ENCODE results near the gene HRH4.

Gene HRH4

DNA sequence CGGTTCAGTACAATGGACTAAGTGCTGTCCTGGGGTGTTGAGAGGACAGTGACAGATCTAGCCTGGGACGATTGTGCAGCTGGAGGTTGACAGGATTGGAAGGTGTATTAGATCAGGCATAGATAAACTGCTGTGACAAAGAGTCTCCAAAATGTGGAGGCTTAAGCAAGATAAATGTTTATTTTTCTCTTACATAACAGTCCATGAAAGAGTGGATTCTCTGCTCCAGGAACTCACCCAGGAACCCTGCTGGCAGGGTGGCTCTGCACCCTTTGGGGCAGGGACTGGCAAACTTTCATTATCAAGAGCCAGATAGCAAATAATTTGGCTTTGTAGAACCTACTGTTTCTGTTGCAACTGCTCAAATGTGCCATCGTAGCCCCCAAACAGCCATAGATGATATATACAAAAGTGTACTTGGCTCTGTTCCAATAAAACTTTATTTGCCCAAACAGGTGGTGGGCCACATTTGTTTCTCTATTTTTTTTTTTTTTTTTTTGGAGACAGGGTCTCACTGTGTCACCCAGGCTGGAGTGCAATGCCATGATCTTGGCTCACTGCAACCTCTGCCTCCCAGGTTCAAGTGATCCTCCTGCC is 9.7 kb downstream of the HRH4 start:
- Histone ChIP-seq H3K18ac (ENCODE audit: low read length) (no peak overlapping the region), H3K56ac (ENCODE audit: low read length) (no peak overlapping the region), H2AK5ac (ENCODE audit: low read length) (no peak overlapping the region), H3K4ac (ENCODE audit: low read depth, low read length) (no peak overlapping the region), H3K4me1 (ENCODE audit: control insufficient read depth, low read depth, low read length) (no peaks in the 10 kb centered on the region), H4K5ac (ENCODE audit: low read length) (no peak overlapping the region), H3K27me3 (ENCODE audit: insufficient read depth, low read length, poor library complexity) (no peaks in the 10 kb centered on the region), H3K79me1 (ENCODE audit: low read length) (no peaks in the 10 kb centered on the region), H2BK120ac (ENCODE audit: low read depth, low read length) (no peak overlapping the region), H3K23ac (ENCODE audit: low read length) (no peak overlapping the region), H3K36me3 (ENCODE audit: control insufficient read depth, insufficient read depth, low read length) (no peaks in the 10 kb centered on the region), H3K27ac (ENCODE audit: low read depth, low read length) (no peak overlapping the region), H4K8ac (ENCODE audit: low read depth, low read length) (no peak overlapping the region), H3K79me2 (ENCODE audit: control insufficient read depth, insufficient read depth, low read length) (no peaks in the 10 kb centered on the region), H3K4me2 (ENCODE audit: low read length) (no peak overlapping the region), H2BK5ac (ENCODE audit: low read length) (no peak overlapping the region), H3K4me3 (ENCODE audit: low read length) (no peak overlapping the region), H2BK15ac (replicated peaks; ENCODE audit: low read depth) (no peak overlapping the region), H3K9ac (ENCODE audit: low read length) (no peak overlapping the region)
- DNase-seq = no peak
- no CpG with 5 or more reads among the region's 3 CpGs for WGBS (ENCODE audit: extremely low coverage, insufficient coverage, low lambda C conversion rate)

DNA sequence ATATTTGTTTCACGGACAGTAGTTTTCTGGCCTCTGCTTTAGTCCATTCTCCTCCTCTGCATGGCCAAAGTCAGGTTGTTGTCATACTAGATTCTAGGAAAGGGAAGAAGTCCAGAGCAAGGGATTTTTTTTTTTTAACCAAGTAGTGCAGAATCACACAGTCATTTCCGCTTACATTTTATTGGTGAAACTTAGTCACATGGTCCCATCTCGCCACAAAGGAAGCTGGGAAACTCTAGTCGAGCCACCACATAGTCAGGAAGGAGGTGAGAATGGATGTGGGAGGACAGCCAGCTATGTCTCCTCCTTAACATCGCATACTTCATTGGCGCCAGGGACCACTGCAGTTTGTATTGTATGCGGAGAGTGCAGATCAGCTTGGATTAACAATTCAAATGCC is 10.4 kb downstream of the HRH4 start:
- Histone ChIP-seq H3K9ac (ENCODE audit: low read length) (no peak overlapping the region), H3K36me3 (ENCODE audit: control insufficient read depth, insufficient read depth, low read length) (no peaks in the 10 kb centered on the region), H2AK5ac (ENCODE audit: low read length) (no peak overlapping the region), H3K79me2 (ENCODE audit: control insufficient read depth, insufficient read depth, low read length) (no peaks in the 10 kb centered on the region), H3K4me2 (ENCODE audit: low read length) (no peak overlapping the region), H3K27me3 (ENCODE audit: insufficient read depth, low read length, poor library complexity) (no peaks in the 10 kb centered on the region), H3K27ac (ENCODE audit: low read depth, low read length) (no peak overlapping the region), H3K23ac (ENCODE audit: low read length) (no peak overlapping the region), H3K18ac (ENCODE audit: low read length) (no peak overlapping the region), H2BK120ac (ENCODE audit: low read depth, low read length) (no peak overlapping the region), H3K4me1 (ENCODE audit: control insufficient read depth, low read depth, low read length) (no peaks in the 10 kb centered on the region), H2BK5ac (ENCODE audit: low read length) (no peak overlapping the region), H3K4ac (ENCODE audit: low read depth, low read length) (no peak overlapping the region), H4K5ac (ENCODE audit: low read length) (no peak overlapping the region), H3K4me3 (ENCODE audit: low read length) (no peak overlapping the region), H3K56ac (ENCODE audit: low read length) (no peak overlapping the region), H4K8ac (ENCODE audit: low read depth, low read length) (no peak overlapping the region), H3K79me1 (ENCODE audit: low read length) (no peaks in the 10 kb centered on the region), H2BK15ac (replicated peaks; ENCODE audit: low read depth) (no peak overlapping the region)
- DNase-seq = no peak
- no CpG with 5 or more reads among the region's 7 CpGs for WGBS (ENCODE audit: extremely low coverage, insufficient coverage, low lambda C conversion rate)

DNA sequence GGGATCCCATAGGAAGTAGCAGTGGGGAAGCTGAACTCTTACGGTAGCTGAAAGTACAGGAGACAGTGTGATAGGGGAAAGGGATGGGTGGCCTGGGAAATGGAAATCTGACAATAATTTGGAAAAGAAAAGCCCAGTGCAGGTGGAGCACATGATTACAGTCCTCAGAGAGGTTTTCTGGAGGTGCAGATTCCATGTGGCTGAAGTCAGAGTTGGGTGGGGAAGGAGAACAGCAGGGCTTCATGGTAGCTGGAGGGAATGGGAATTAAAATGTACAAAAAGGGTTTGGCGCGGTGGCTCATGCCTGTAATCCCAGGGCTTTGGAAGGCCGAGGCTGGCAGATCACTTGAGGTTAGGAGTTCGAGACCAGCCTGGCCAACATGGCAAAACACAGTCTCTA is 12.2 kb downstream of the HRH4 start:
- no peaks in the 10 kb centered on the region for H3K36me3 ChIP-seq (ENCODE audit: control insufficient read depth, insufficient read depth, low read length)
- H2AK5ac ChIP-seq (ENCODE audit: low read length) = no peak overlapping the region
- H3K18ac ChIP-seq (ENCODE audit: low read length) = no peak overlapping the region
- H2BK5ac ChIP-seq (ENCODE audit: low read length) = no peak overlapping the region
- WGBS (ENCODE audit: extremely low coverage, insufficient coverage, low lambda C conversion rate) = no CpG with 5 or more reads among the region's 5 CpGs
- H4K8ac ChIP-seq (ENCODE audit: low read depth, low read length) = no peak overlapping the region
- H3K56ac ChIP-seq (ENCODE audit: low read length) = no peak overlapping the region
- no peaks in the 10 kb centered on the region for H3K4me1 ChIP-seq (ENCODE audit: control insufficient read depth, low read depth, low read length)
- H3K4me2 ChIP-seq (ENCODE audit: low read length) = no peak overlapping the region
- H3K27ac ChIP-seq (ENCODE audit: low read depth, low read length) = no peak overlapping the region
- H3K4ac ChIP-seq (ENCODE audit: low read depth, low read length) = no peak overlapping the region
- no peak overlapping the region for H3K23ac ChIP-seq (ENCODE audit: low read length)
- DNase-seq = peak; percentile 13
- no peak overlapping the region for H3K9ac ChIP-seq (ENCODE audit: low read length)
- H3K79me2 ChIP-seq (ENCODE audit: control insufficient read depth, insufficient read depth, low read length) = no peaks in the 10 kb centered on the region
- no peaks in the 10 kb centered on the region for H3K27me3 ChIP-seq (ENCODE audit: insufficient read depth, low read length, poor library complexity)
- H3K4me3 ChIP-seq (ENCODE audit: low read length) = no peak overlapping the region
- no peak overlapping the region for H2BK15ac ChIP-seq (replicated peaks; ENCODE audit: low read depth)
- H4K5ac ChIP-seq (ENCODE audit: low read length) = no peak overlapping the region
- no peaks in the 10 kb centered on the region for H3K79me1 ChIP-seq (ENCODE audit: low read length)
- H2BK120ac ChIP-seq (ENCODE audit: low read depth, low read length) = no peak overlapping the region

DNA sequence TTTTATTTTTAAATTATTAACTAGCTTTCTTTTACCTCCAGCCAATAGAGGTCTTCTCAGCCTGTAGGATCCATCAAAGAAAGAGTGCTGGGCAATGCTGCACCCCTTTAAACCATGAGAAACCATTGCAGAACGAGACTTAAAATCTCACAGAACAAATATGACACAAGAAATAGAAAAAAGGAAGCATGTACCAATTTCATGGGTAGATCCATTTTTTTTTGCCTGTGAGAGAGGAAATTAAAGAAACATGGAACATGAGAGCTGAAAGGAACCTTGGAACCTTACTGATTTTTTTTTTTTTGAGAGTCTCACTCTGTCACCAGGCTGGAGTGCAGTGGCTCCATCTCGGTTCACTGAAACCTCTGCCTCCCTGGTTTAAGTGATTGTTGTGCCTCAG is 14.0 kb downstream of the HRH4 start:
- no peak overlapping the region for H2BK120ac ChIP-seq (ENCODE audit: low read depth, low read length)
- H3K23ac ChIP-seq (ENCODE audit: low read length) = no peak overlapping the region
- no CpG with 5 or more reads among the region's 2 CpGs for WGBS (ENCODE audit: extremely low coverage, insufficient coverage, low lambda C conversion rate)

DNA sequence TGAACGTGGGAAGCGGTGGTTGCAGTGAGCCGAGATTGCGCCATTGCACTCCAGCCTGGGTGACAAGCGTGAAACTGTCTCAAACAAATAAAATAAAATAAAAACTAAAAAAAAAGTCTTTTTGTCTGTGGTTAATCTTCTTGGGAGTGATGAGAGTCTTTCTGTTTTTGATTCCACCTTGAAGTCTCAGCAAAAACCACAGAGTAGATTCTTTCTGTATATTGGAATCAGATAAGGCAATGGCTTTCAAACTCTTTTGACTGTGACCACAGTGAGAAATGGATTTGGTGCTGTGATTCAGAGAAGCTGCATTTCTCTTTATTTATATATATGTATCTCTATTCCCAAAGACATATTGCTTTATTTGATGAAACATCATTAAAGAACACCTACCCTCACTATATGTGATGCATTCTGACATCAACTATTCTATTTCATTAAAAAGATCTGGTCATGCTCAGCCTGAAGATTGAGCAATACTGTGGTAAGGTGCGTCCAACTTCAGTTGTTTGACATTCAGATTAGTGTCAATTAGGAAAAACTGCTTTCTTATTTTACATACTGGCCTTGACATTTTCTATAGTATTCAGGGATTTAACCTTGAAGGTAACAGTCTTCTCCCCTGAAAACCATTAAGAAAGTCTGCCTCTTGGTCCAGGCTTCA is 15.6 kb downstream of the HRH4 start:
- H3K27ac ChIP-seq (ENCODE audit: low read depth, low read length) = no peak overlapping the region
- no peak overlapping the region for H2AK5ac ChIP-seq (ENCODE audit: low read length)
- no peak overlapping the region for H3K4ac ChIP-seq (ENCODE audit: low read depth, low read length)
- H3K36me3 ChIP-seq (ENCODE audit: control insufficient read depth, insufficient read depth, low read length) = no peaks in the 10 kb centered on the region
- WGBS (ENCODE audit: extremely low coverage, insufficient coverage, low lambda C conversion rate) = no CpG with 5 or more reads among the region's 6 CpGs
- no peak overlapping the region for H2BK120ac ChIP-seq (ENCODE audit: low read depth, low read length)
- no peak overlapping the region for H3K18ac ChIP-seq (ENCODE audit: low read length)
- H3K9ac ChIP-seq (ENCODE audit: low read length) = no peak overlapping the region
- H3K79me1 ChIP-seq (ENCODE audit: low read length) = no peaks in the 10 kb centered on the region
- H3K27me3 ChIP-seq (ENCODE audit: insufficient read depth, low read length, poor library complexity) = no peaks in the 10 kb centered on the region
- no peak overlapping the region for H3K4me2 ChIP-seq (ENCODE audit: low read length)
- no peak overlapping the region for H3K56ac ChIP-seq (ENCODE audit: low read length)
- no peak overlapping the region for H4K5ac ChIP-seq (ENCODE audit: low read length)
- H3K4me1 ChIP-seq (ENCODE audit: control insufficient read depth, low read depth, low read length) = no peaks in the 10 kb centered on the region
- no peak overlapping the region for H2BK15ac ChIP-seq (replicated peaks; ENCODE audit: low read depth)
- no peak overlapping the region for H2BK5ac ChIP-seq (ENCODE audit: low read length)
- DNase-seq = no peak
- no peak overlapping the region for H4K8ac ChIP-seq (ENCODE audit: low read depth, low read length)
- H3K4me3 ChIP-seq (ENCODE audit: low read length) = no peak overlapping the region
- no peak overlapping the region for H3K23ac ChIP-seq (ENCODE audit: low read length)
- no peaks in the 10 kb centered on the region for H3K79me2 ChIP-seq (ENCODE audit: control insufficient read depth, insufficient read depth, low read length)

More for the DNA sequence above, 14.0 kb downstream of the HRH4 start:
- no peak overlapping the region for H2BK5ac ChIP-seq (ENCODE audit: low read length)
- H4K8ac ChIP-seq (ENCODE audit: low read depth, low read length) = no peak overlapping the region
- no peak overlapping the region for H2BK15ac ChIP-seq (replicated peaks; ENCODE audit: low read depth)
- H3K79me2 ChIP-seq (ENCODE audit: control insufficient read depth, insufficient read depth, low read length) = no peaks in the 10 kb centered on the region
- no peak overlapping the region for H3K56ac ChIP-seq (ENCODE audit: low read length)
- no peak for DNase-seq
- no peak overlapping the region for H3K18ac ChIP-seq (ENCODE audit: low read length)
- no peaks in the 10 kb centered on the region for H3K27me3 ChIP-seq (ENCODE audit: insufficient read depth, low read length, poor library complexity)
- H4K5ac ChIP-seq (ENCODE audit: low read length) = no peak overlapping the region
- no peak overlapping the region for H2AK5ac ChIP-seq (ENCODE audit: low read length)
- H3K36me3 ChIP-seq (ENCODE audit: control insufficient read depth, insufficient read depth, low read length) = no peaks in the 10 kb centered on the region
- no peak overlapping the region for H3K4me2 ChIP-seq (ENCODE audit: low read length)
- no peak overlapping the region for H3K9ac ChIP-seq (ENCODE audit: low read length)
- H3K4me3 ChIP-seq (ENCODE audit: low read length) = no peak overlapping the region
- no peaks in the 10 kb centered on the region for H3K4me1 ChIP-seq (ENCODE audit: control insufficient read depth, low read depth, low read length)
- no peak overlapping the region for H3K4ac ChIP-seq (ENCODE audit: low read depth, low read length)
- no peaks in the 10 kb centered on the region for H3K79me1 ChIP-seq (ENCODE audit: low read length)
- H3K27ac ChIP-seq (ENCODE audit: low read depth, low read length) = no peak overlapping the region

DNA sequence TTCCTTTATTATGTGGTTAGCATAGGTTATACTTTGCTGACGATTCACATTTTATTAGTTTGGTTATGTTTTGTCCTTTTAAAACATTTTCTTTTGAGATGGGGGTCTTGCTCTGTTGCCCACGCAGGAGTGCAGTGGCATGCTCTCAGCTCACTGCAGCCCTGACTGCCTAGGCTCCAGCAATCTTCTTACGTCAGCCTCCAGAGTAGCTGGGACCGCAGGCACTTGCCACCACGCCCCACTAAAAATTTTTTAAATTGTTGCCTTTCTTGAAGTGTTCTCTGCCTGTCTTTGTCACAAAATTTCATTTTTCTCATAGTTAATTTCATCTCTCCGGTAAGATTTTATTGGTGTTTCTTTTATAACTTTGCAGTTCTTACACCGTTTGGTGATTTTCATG is 18.9 kb downstream of the HRH4 start:
- Histone ChIP-seq H3K23ac (ENCODE audit: low read length) (no peak overlapping the region), H2BK120ac (ENCODE audit: low read depth, low read length) (no peak overlapping the region), H3K4ac (ENCODE audit: low read depth, low read length) (no peak overlapping the region), H3K4me2 (ENCODE audit: low read length) (no peak overlapping the region), H3K79me1 (ENCODE audit: low read length) (no peaks in the 10 kb centered on the region), H3K18ac (ENCODE audit: low read length) (no peak overlapping the region), H3K36me3 (ENCODE audit: control insufficient read depth, insufficient read depth, low read length) (no peaks in the 10 kb centered on the region), H3K27me3 (ENCODE audit: insufficient read depth, low read length, poor library complexity) (no peaks in the 10 kb centered on the region), H3K79me2 (ENCODE audit: control insufficient read depth, insufficient read depth, low read length) (no peaks in the 10 kb centered on the region), H2AK5ac (ENCODE audit: low read length) (no peak overlapping the region), H4K5ac (ENCODE audit: low read length) (no peak overlapping the region), H3K4me3 (ENCODE audit: low read length) (no peak overlapping the region), H3K4me1 (ENCODE audit: control insufficient read depth, low read depth, low read length) (no peaks in the 10 kb centered on the region), H3K56ac (ENCODE audit: low read length) (no peak overlapping the region), H3K9ac (ENCODE audit: low read length) (no peak overlapping the region), H4K8ac (ENCODE audit: low read depth, low read length) (no peak overlapping the region), H3K27ac (ENCODE audit: low read depth, low read length) (no peak overlapping the region), H2BK15ac (replicated peaks; ENCODE audit: low read depth) (no peak overlapping the region), H2BK5ac (ENCODE audit: low read length) (no peak overlapping the region)
- no CpG with 5 or more reads among the region's 7 CpGs for WGBS (ENCODE audit: extremely low coverage, insufficient coverage, low lambda C conversion rate)
- DNase-seq = no peak

Measured in mesendoderm (in vitro differentiated cells).